ENCODE measurements around the gene PTBP2.

The PTBP2 gene

DNA sequence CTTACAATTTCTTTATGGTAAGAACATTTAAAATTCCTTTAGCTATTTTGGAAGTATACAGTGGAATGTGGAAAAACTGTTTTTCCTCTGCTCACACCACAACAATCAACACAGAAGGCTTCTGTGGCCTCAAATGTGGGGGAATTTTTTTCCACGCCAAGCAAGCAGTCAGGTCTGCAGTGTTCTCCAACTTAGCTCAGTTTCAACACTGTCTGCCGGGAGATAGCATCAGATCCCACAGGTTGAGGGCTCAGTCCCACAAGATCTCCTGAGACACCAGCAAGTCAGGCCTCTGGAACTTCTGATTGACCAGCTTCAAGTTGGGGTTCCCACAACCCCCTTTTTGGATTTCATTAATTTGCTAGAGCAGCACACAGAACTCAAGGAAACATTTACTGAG lies 50.3 kb downstream of the PTBP2 start:
- Histone ChIP-seq H3K4me1 (no peaks in the 10 kb centered on the region), H3K27ac (no peak overlapping the region), H2AFZ (no peak overlapping the region), H3K9me3 (ENCODE audit: control insufficient read depth, low read length) (no peaks in the 10 kb centered on the region), H3K9ac (no peak overlapping the region), H3K4me2 (ENCODE audit: low read length) (no peak overlapping the region), H3K27me3 (ENCODE audit: control insufficient read depth, insufficient read depth, low read length) (no peaks in the 10 kb centered on the region), H3K36me3 (ENCODE audit: control insufficient read depth, insufficient read depth, low read length) (no peaks in the 10 kb centered on the region), H3K79me2 (no peaks in the 10 kb centered on the region), H3K4me3 (ENCODE audit: low read depth, low read length) (no peak overlapping the region)
- TF ChIP-seq CTCF (IDR thresholded peaks at IDR 0.05) = no peak

GRCh38 chr1:96772349-96772748 lies 50.8 kb downstream of the PTBP2 start:
- Histone ChIP-seq H3K4me3 (ENCODE audit: low read depth, low read length) (no peak overlapping the region), H3K9ac (no peak overlapping the region), H3K4me2 (ENCODE audit: low read length) (no peak overlapping the region), H2AFZ (no peak overlapping the region), H3K36me3 (ENCODE audit: control insufficient read depth, insufficient read depth, low read length) (no peaks in the 10 kb centered on the region), H3K27ac (no peak overlapping the region), H3K79me2 (no peaks in the 10 kb centered on the region), H3K27me3 (ENCODE audit: control insufficient read depth, insufficient read depth, low read length) (no peaks in the 10 kb centered on the region), H3K4me1 (no peaks in the 10 kb centered on the region), H3K9me3 (ENCODE audit: control insufficient read depth, low read length) (no peaks in the 10 kb centered on the region)
- TF ChIP-seq CTCF (IDR thresholded peaks at IDR 0.05) = no peak

DNA sequence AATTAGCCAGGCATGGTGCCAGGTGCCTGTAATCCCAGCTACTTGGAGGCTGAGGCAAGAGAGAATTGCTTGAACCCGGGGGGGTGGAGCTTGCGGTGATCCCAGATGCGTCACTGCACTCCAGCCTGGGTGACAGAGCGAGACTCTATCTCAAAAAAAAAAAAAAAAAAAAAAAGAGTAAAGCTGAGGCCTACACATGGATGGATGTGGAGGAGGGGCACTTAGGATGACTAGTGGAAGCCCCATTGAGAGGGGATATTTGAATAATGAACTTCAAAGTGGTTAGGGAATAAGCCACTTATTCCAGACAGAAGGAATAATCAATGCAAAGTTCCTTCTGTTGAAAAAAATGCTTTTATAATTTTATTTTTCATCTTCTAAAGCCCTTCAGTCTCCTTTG lies 51.4 kb downstream of the PTBP2 start:
- Histone ChIP-seq H3K4me2 (ENCODE audit: low read length) (no peak overlapping the region), H3K79me2 (no peaks in the 10 kb centered on the region), H3K4me3 (ENCODE audit: low read depth, low read length) (no peak overlapping the region), H2AFZ (no peak overlapping the region), H3K36me3 (ENCODE audit: control insufficient read depth, insufficient read depth, low read length) (no peaks in the 10 kb centered on the region), H3K9ac (no peak overlapping the region), H3K27ac (no peak overlapping the region), H3K9me3 (ENCODE audit: control insufficient read depth, low read length) (no peaks in the 10 kb centered on the region), H3K4me1 (no peaks in the 10 kb centered on the region), H3K27me3 (ENCODE audit: control insufficient read depth, insufficient read depth, low read length) (no peaks in the 10 kb centered on the region)
- no peak for TF ChIP-seq CTCF (IDR thresholded peaks at IDR 0.05)

DNA sequence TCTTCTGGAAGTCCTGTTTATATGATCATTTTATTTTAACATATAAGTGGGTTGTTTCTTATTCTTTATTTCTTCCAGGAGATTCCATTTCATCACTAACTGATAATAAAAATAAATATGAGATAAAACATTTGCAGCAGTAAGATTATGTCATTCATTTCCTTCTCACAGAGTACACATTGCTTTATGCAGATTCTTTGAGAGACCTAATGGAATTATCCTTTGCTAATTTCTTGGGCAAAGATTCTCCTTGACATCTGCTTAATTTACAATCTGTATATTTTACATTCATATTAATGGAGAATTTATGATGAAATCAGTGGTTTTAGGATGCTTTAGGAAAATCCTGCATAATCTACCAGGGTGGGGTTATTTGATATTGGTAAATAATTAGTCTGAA lies 60.6 kb downstream of the PTBP2 start:
- Histone ChIP-seq H3K4me1 (no peaks in the 10 kb centered on the region), H3K9me3 (ENCODE audit: control insufficient read depth, low read length) (no peaks in the 10 kb centered on the region), H3K4me2 (ENCODE audit: low read length) (no peak overlapping the region), H3K9ac (no peak overlapping the region), H3K79me2 (no peaks in the 10 kb centered on the region), H3K36me3 (ENCODE audit: control insufficient read depth, insufficient read depth, low read length) (no peaks in the 10 kb centered on the region), H2AFZ (no peak overlapping the region), H3K4me3 (ENCODE audit: low read depth, low read length) (no peak overlapping the region), H3K27ac (no peak overlapping the region), H3K27me3 (ENCODE audit: control insufficient read depth, insufficient read depth, low read length) (no peaks in the 10 kb centered on the region)
- no peak for TF ChIP-seq CTCF (IDR thresholded peaks at IDR 0.05)

DNA sequence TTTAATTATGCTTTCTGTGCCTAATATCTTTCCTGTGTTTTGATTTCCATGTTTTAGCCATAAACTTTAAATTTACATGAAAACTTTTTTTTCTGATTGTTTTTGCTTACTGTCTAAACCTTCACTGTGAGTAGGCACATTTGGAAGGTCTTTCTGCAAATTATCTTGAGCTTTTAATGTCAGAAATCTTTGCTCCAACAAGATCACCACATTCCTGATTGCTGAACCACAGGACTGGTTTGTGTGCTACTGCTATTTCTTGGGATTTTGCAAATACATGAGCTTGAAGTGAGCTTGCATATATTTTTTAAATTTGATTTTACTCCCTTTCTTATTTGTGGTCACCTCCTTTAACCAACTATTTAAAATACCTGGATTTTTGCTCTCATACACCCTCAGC lies 61.3 kb downstream of the PTBP2 start:
- no peaks in the 10 kb centered on the region for H3K27me3 ChIP-seq (ENCODE audit: control insufficient read depth, insufficient read depth, low read length)
- no peak overlapping the region for H2AFZ ChIP-seq
- H3K27ac ChIP-seq = no peak overlapping the region
- no peaks in the 10 kb centered on the region for H3K4me1 ChIP-seq
- H3K79me2 ChIP-seq = no peaks in the 10 kb centered on the region
- H3K4me3 ChIP-seq (ENCODE audit: low read depth, low read length) = no peak overlapping the region
- no peak overlapping the region for H3K9ac ChIP-seq
- no peaks in the 10 kb centered on the region for H3K36me3 ChIP-seq (ENCODE audit: control insufficient read depth, insufficient read depth, low read length)
- no peaks in the 10 kb centered on the region for H3K9me3 ChIP-seq (ENCODE audit: control insufficient read depth, low read length)
- no peak for TF ChIP-seq CTCF (IDR thresholded peaks at IDR 0.05)
- H3K4me2 ChIP-seq (ENCODE audit: low read length) = no peak overlapping the region
